GM18861 (cell line): Measurements from ENCODE around the gene KMT2C.
"Not testable (repeated sequence)": the region's sequence is repeated elsewhere in the genome, so short reads cannot be mapped to it uniquely, and the experiment has no call there.

Experiments
- ATAC-seq: cut with Tn5 transposase; IDR thresholded peaks from one replicate; pipeline ENCODE4 v1.9.1; 2021; ENCODE audit not compliant: unreplicated experiment

The KMT2C gene

DNA sequence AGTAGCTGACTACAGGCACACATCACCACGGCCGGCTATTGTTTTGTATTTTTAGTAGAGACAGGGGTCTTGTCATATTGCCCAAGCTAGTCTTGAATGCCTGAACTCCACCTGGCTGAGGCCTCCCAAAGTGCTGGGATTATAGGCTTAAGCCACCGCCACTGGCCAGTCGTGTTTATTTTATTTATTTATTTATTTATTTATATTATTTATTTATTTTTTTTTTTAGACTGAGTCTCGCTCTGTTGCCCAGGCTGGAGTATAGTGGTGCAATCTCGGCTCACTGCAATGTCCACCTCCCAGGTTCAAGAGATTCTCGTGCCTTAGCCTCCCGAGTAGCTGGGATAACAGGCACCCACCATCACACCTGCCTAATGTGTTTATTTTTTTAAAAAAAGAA lies 6.0 kb upstream of the KMT2C start:
- ATAC-seq = not testable (repeated sequence)

DNA sequence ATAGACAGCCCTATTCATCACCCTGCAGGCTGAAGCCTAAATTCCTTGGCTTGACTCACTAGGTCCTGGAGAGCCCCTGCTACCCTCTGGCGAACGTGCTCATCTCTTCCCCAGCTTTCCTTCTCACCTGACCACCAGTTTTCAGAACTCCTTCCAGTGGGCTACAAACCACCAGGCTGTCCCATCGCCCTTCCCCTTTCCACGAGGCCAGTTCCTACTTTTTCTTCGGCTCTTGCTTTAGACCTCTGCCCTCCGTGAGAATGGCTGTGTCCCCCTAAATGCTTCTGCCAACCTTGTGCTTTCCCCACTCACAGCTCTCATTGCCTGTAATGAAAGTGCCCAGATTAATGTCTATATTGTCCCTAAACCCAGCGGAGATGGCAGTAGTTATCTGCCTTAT lies 5.4 kb upstream of the KMT2C start:
- not testable (repeated sequence) for ATAC-seq

DNA sequence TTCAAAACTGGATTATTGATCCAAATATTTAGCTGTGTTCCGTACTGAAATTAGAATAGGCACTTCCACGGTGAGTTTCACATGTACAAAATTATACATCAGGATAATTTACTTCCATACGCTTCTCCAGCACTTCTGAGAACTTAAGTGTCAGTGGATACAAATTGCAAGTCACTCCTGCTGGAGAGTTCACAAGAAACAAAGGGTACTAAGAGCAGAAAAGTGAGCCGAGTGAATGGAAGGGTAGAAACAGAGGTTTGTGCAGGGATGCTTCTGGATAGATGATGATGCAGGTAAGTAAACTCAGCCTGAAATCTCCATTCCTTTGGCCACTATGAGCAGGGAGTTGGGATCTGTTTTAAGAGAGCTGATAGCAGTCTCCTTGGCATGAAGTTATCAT lies 2.2 kb upstream of the KMT2C start:
- not testable (repeated sequence) for ATAC-seq

DNA sequence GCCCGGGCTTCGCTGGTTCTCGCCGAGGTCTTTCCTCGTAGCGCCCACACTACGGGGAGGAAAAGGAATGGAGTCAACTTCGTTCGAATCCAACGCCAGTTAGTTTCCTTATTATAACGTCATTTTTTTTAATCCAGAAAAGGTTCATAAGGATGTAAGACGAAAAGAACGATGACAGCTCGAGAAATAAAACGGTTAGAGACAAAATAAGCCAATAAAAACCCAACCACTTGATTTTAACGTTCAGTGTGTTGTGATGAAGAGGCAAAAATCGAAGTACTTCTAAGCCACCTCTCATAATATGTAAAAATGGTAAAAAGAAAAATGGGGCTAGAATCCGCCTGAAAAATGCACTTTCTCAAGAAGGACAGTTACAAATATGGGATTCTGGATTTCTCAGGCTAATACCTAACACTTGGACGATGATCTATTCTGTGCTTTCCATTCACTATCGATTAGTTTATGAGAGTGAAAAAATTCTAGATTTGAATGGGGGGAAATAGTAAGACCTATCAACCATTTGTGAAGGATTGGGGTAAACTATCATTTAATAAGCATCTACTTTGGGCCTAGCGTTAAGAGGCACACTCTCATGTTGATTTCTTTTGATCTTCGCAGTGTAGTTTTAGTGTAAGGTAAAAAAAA lies 1.2 kb upstream of the KMT2C start:
- not testable (repeated sequence) for ATAC-seq

DNA sequence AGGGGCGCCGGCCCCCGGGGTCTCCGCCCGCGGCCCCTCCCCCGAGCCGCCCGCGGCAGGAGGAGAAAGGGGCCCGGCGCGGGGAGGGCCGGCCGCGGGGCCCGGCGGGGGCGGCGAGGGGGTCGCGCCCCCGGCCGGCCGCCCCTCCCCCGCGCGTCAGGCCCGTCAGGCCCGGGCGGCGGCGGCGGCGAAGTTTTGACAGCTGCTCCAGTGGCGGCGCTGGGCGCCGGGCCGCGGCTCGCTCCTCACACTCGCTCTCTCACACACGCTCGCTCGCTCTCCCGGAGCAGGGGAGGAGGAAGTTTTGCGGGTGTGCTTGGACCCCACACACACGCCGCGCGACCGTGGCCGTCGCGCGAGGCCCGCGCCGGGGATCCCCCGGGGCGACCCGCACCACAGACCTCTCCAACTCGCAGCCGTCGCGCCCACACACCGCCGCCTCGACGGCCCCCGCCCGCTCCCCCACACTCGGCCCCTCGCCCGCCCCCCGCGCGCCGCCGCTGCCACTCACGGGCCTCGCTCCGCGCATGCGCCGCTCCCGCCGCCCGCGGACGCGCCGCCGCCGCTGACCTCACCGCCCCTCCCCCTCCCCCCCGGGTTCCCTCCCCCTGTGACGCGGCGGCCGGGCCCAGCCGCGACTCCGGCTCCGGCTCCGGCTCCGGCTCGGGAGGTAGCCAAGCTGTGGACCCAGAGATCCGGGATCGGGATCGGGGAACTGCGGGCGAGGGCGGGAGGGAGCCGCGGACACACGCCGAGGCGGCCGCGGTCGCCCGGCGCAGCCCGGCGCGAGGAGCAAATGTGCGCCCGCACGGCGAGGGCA lies 518 bp upstream of the KMT2C start:
- peak; percentile 32 for ATAC-seq

DNA sequence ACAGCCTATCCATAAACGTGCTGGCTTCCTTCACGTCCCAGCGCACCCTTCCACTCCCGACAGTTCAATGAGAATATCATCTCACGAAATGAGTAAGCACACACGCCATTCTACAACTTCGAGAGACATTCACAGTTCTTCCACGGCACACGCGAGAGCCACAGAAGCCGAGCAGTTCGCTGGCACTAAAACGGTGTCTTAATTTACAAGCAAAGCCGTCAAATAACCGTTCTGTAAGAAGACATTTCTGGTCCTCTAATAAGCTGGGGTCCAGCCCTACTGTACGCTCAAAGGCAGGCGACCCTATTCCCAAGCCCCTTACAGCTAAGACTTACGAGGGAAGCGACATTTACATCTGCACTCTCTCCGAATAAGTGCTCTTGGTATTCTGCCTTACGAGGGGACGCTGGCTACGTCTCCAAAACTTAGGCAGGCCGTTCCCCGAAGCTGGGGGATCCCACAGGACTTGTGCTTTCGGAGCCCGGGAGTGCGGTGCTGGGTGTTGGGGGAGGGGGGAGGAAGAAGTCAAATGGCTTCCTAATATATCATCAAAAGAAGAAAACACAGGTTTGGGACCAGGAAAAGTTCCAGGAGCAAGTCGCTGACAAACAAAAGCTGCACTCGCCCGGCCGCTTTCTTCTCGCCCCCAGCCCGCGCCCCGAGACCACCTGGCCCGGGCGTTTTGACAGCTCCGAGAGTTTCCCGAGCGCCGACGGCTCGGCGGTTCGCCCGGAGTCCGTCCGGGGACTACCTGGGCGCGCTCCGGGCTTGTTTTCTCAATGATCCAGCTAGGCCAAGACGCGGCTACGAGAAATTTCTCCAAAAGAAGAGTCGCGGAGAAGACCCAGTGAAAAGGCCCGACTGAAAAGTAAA lies 1.1 kb downstream of the KMT2C start:
- peak; percentile 20 for ATAC-seq

DNA sequence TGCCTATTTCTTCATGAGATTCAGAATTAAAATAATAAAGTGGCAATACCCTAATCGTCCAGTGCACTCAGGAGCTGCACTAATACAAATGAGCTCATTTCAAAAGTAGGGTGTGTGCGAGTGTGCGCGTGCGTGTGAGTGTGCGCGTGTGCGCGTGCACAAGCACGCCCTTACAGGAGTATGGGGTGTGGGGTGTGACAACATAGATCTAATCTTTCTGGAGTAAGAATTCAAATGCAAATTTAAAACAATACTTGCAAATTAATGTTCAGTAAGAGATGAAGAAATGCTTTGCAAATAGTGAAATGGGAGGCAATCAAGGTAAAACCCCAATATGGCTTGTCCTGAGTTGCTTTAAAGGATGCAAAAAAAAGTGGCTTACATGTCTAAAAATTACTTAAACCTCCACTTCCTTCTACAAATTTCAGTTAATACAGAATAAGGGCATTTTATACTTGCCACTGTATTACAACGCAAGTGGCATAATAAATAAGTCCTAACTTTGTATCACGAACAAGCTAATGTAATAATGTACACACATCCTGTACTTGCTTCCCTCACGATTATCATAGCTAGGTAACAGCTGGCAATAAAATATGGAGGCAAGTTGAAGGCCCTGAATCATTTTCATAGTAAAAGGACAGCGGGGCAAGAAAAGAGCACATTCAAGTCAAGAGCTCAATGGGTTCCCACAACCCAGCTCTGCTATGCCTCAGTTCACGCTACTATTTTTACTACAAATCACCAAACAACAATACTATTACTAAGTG lies 1.9 kb downstream of the KMT2C start:
- peak; percentile 36 for ATAC-seq

DNA sequence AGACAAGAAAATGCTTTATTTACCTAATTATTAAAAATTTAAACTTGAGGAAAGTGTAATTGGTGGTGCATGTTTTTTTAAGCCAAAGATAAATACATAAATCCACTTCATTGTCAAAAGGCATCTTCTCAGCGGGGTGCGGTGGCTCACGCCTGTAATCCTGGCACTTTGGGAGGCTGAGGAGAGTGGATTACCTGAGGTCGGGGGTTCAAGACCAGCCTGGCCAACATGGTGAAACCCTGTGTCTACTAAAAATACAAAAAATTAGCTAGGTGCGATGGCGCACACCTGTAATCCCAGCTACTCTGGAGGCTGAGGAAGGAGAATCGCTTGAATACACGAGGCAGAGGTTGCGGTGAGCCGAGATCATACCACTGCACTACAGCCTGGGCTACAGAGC lies 3.1 kb downstream of the KMT2C start:
- ATAC-seq = not testable (repeated sequence)

DNA sequence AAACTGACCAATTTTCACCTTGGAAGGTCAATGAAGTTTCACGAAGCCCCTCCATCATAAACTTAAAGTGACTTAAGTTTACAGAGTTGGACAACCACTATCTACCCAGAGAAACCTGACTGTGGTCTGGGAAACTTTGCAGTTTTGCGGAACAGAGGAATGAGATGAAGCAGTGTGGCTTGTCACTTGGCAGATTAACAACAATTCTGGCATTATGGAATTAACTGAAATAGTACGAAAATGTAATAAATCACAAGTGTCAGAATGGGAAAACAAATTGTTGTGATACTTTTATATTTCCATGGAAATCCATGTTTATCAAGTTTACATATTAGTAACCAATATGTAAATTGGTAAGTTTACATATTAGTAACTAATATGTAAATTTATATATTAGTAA lies 4.9 kb downstream of the KMT2C start:
- ATAC-seq = no peak

DNA sequence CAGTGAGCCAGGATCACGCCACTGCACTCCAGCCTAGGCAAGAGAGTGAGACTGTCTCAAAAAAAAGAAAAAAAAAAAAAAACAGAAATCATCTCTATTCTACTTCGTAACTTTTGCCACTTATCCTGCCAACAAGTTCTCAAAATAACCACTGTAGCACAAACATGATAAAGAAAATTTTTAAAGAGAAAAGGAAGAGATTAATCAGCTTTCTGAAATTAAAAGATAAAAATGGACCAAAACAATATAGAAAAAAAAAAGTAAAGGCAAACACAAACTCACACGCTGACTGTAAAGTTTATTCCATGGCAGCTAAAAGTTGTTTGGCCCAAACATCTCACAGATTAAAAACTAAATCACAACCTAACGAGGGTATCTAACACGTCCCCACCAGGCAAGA lies 5.7 kb downstream of the KMT2C start:
- not testable (repeated sequence) for ATAC-seq

DNA sequence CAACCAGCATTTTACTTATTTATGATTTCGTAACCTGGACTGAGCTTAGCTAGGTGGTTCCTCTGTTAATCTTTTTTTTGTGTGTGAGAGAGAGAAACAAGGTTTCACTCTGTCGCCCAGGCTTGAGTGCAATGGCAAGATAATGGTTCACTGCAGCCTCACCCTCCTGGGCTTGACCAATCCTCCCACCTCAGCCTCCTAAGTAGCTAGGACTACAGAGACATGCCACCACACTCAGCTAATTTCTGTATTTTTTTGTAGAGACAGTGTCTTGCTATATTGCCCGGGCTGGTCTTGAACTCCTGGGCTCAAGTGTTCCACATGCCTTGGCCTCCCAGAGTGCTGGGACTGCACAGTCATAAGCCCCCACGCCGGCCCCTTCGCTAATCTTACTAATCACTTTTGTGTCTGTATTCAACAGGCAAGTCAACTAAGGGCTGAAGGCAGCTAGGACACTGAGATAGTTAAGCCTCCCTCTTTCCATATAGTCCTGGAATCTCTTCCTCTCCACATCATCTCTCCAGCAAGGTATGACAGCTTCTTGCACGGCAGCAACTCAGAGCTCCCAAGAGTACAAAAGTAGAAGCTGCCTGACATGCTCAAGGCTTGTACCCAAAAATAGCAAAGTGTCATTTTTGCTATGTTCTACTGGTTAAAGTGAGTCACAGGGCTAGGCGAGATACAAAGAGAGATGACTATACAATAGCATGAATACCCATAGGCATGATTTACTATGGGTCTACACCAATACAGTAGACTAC lies 11.3 kb downstream of the KMT2C start:
- ATAC-seq = no peak

DNA sequence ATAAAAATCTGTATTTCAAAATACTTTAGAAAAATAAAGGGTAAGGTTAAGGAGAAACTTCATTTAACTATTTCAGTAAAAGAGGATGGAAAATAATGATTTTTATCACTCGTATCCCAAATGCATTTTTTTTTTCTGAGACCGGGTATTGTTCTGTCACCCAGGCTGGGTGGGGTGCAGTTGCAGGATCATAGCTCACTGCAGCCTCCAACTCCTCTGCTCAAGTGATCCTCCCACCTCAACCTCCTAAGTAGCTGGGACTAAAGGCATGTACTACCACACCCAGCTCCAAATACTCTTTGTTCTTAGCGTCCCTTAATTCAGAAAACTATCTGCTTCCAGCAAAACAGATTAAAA lies 11.8 kb downstream of the KMT2C start:
- ATAC-seq = no peak

DNA sequence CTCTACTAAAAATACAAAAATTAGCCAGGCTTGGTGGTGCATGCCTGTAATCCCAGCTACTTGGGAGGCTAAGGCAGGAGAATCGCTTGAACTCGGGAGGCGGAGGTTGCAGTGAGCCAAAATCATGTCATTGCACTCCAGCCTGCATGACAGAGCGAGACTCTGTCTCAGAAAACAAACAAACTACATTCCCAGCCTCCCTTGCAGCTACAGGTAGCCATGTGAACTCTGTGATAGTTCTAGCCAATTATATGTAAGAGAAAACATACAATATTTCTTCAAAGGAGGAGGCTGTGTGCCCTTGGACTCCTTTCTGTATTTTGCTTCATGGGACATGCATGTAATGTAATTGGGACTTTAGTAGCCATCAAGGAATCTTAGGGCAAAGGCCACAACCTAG lies 12.6 kb downstream of the KMT2C start:
- ATAC-seq = not testable (repeated sequence)

DNA sequence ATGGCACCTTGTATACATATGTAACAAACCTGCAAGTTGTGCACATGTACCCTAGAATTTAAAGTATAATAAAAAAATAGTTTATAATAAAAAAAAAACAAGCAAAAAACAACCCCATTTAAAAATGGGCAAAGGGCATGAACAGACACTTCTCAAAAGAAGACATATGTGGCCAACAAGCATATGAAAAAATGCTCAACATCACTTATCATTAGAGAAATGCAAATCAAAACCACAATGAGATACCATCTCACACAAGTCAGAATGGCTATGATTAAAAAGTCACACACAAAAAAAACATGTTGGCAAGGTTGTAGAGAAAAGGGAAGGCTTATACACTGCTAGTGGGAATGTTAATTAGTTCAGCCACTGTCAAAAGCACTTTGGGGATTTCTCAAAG lies 14.9 kb downstream of the KMT2C start:
- ATAC-seq = not testable (repeated sequence)

DNA sequence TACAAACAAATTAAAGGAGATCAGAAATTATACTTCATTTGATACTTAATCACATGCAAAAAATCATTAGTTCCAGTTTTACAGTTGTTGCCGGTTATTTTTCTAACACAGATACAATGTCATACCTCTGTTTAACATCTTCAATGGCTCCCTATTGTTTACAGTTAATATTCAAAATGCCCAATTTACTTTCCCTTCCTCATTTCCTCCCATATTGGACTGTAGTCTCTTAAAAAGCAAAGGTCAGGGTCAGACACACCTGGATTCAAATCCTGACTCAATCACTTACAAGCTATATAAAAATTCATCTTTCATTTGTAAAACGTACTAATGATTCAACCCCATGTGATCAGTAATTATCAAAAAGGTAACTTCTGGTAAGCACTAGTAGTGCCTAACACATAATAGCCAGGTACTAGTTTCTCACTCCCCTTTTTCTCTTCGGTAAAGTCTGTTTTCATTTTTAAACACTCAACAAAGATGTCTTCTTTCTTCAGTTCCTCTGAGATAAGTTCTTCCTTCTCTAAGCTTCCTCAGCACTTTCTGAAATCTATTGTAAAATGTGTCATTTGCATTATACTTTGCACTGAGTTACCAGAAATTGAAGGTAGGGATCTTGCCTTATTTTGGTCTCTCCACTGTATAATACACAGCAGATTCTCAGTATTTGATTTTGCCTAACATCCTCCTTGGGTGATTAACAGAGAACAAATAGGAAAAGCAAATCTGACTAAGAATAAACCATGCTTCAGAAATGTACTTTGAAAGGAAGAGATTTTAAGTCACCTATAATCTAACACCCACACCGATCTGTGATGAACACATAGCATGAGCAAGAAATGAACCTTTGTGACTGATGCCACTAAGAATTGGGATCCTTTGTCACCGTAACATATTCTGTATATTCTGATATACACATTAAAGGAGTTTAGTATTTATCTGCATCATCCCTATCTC lies 16.1 kb downstream of the KMT2C start:
- no peak for ATAC-seq

DNA sequence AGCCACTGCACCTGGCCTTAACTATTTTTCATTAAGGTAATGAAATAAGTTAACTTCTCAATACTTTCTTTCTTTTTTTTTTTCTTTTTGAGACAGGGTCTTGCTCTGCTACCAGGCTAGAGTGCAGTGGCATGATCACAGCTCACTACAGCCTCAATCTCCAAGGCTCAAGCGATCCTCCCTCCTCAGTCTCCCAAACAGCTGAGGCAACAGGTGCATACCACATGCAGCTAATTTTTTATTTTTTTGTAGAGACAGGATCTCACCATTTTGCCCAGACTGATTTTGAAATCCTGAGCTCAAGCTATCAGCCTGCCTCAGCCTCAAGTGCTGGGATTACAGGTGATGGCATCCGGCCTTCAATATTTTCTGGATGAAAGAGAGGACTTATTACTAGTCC lies 21.0 kb downstream of the KMT2C start:
- ATAC-seq = no peak

DNA sequence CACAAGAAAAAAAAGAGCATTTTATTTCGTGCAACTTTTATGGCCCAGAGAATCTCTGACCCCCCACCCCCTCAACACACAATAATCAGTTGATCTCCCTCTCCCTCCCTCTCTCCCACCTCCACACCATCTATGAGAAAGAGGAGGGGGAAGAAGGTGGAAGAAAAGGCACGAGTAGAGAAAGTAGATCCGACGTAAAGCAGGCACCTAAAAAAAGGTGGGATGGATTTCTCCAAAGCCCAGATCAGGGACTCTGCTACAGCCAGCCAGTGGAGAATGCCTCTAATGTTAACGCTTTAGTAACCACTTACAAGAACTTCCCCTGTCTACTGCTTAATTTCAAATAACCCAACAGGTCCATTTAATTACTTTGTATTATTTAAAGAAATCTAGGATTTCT lies 24.4 kb downstream of the KMT2C start:
- ATAC-seq = no peak

DNA sequence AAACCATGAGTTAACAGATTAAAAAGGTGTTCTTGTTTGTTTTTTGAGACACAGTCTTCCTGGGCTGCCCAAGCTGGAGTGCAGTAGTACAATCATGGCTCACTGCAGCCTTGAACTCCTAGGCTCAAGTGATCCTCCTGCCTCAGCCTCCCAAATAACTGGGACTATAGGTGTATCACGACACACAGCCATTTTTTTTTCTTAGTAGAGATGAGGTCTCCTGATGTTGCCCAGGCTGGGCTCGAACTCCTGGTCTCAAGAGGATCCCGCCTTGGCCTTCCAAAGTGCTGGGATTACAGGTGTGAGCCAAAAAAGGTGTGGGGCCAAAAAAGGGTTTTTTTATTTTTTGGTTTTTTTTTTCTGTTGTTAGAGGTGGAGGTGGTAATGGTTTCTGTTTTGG lies 29.3 kb downstream of the KMT2C start:
- ATAC-seq = no peak

DNA sequence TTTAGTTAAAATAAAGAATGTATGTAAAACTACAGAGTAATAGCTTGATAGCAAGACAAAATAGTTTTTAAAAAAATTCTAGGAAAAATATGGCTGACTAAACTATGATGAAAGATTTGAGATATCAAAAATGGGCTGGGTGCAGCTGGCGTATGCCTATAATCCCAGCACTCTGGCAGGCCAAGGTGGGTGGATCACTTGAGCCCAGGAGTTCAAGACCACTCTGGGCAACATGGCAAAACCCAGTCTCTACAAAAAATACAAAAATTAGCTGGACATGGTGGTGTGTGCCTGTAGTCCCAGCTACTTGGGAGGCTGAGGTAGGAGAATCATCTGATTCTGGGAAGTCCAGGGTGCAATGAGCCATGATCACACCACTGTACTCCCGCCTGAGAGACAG lies 29.8 kb downstream of the KMT2C start:
- ATAC-seq = not testable (repeated sequence)
